Ascending aorta (tissue), 2 donors: Measurements from ENCODE around the gene CFAP54. TPM values are rescaled to one million over a fixed set of nuclear protein-coding genes. Genes with fewer than 3 reads are reported as not detected.

Experiments
- DNase-seq, 2 donors: peaks; one replicate each; pipeline ENCODE4 v3.0.0-alpha.2; 2019; ENCODE audit warnings: low spot score in 2 of 2
- H3K27ac ChIP-seq, 2 donors: fragments of 200-600 bp; sonication (generic); one replicate each; pipeline ENCODE4 v1.5.1; 2016 to 2017; ENCODE audit warnings: mild to moderate bottlenecking in 1 of 2
- H3K27me3 ChIP-seq: fragments of 200-600 bp; sonication (generic); one replicate; pipeline ENCODE4 v1.5.1; 2017
- H3K36me3 ChIP-seq, 2 donors: fragments of 200-600 bp; sonication (generic); one replicate each; pipeline ENCODE4 v1.5.1; 2016
- H3K4me1 ChIP-seq, 2 donors: fragments of 200-600 bp; sonication (generic); one replicate each; pipeline ENCODE4 v1.5.1; 2016 to 2017; ENCODE audit warnings: mild to moderate bottlenecking in 1 of 2
- H3K4me3 ChIP-seq, 2 donors: fragments of 200-600 bp; sonication (generic); one replicate each; pipeline ENCODE4 v1.5.1; 2016 to 2017; ENCODE audit warnings: mild to moderate bottlenecking in 1 of 2
- H3K9me3 ChIP-seq, 2 donors: fragments of 200-600 bp; sonication (generic); one replicate each; pipeline ENCODE4 v1.5.1; 2016
- CTCF ChIP-seq, 3 experiments: fragments of 200-600 bp in 2 of 3; fragments of 450-650 bp in 1 of 3; sonication (generic) in 2 of 3; IDR thresholded peaks; one replicate each; pipeline ENCODE4 v1.5.1; 2016 to 2019; ENCODE audit warnings: antibody characterized with exemption in 3 of 3, mild to moderate bottlenecking in 1 of 3, moderate library complexity in 1 of 3
- intact Hi-C: fragments of 100-400 bp; cut with DNase I; formaldehyde crosslinking; loops from one replicate; pipeline ENCODE4 v1.15.1; 2023
- total RNA-seq: library from RNA; depleted of rRNA; stranded (reverse); fragments of >200 nt; gene quantifications from one replicate; pipeline ENCODE4 v1.1.0, GENCODE V29; 2016

CFAP54 gene
- total RNA-seq, 1 donor from 2014 or later = not detected

- TF ChIP-seq CTCF (IDR thresholded peaks at IDR 0.05) = no peak
- intact Hi-C loops = no loop called here
These were observed 335.5 kb downstream of the CFAP54 start for GRCh38 chr12:96824838-96825236.

GRCh38 chr12:96828169-96828789, 338.9 kb downstream of the CFAP54 start:
- H3K9me3 ChIP-seq = no peaks in the 10 kb centered on the region
- intact Hi-C loops = no loop called here
- DNase-seq = no peak
- H3K4me1 ChIP-seq = no peaks in the 10 kb centered on the region
- H3K36me3 ChIP-seq = no peaks in the 10 kb centered on the region
- H3K4me3 ChIP-seq = no peak overlapping the region
- no peak for TF ChIP-seq CTCF (IDR thresholded peaks at IDR 0.05)
- H3K27ac ChIP-seq = no peak overlapping the region
- H3K27me3 ChIP-seq = no peaks in the 10 kb centered on the region

More at GRCh38 chr12:96824838-96825236, 335.5 kb downstream of the CFAP54 start:
- Histone ChIP-seq H3K4me1 (no peaks in the 10 kb centered on the region), H3K4me3 (no peak overlapping the region), H3K9me3 (no peaks in the 10 kb centered on the region), H3K36me3 (no peaks in the 10 kb centered on the region), H3K27ac (no peak overlapping the region), H3K27me3 (no peaks in the 10 kb centered on the region)
- no peak for DNase-seq

GRCh38 chr12:96829354-96829753, 340.0 kb downstream of the CFAP54 start:
- DNase-seq = no peak
- Histone ChIP-seq H3K4me3 (no peak overlapping the region), H3K27ac (no peak overlapping the region), H3K4me1 (no peaks in the 10 kb centered on the region), H3K36me3 (no peaks in the 10 kb centered on the region), H3K9me3 (no peaks in the 10 kb centered on the region), H3K27me3 (no peaks in the 10 kb centered on the region)
- no peak for TF ChIP-seq CTCF (IDR thresholded peaks at IDR 0.05)
- intact Hi-C loops = no loop called here

GRCh38 chr12:96831346-96831745, 342.0 kb downstream of the CFAP54 start:
- no peaks in the 10 kb centered on the region for H3K27me3 ChIP-seq
- H3K4me3 ChIP-seq = no peak overlapping the region
- no peaks in the 10 kb centered on the region for H3K9me3 ChIP-seq
- TF ChIP-seq CTCF (IDR thresholded peaks at IDR 0.05) = no peak
- no peak overlapping the region for H3K27ac ChIP-seq
- no peak for DNase-seq
- intact Hi-C loops = no loop called here
- no peaks in the 10 kb centered on the region for H3K4me1 ChIP-seq
- H3K36me3 ChIP-seq = no peaks in the 10 kb centered on the region

GRCh38 chr12:96846293-96846692, 356.9 kb downstream of the CFAP54 start:
- DNase-seq = no peak
- H3K36me3 ChIP-seq = no peaks in the 10 kb centered on the region
- no peak overlapping the region for H3K27ac ChIP-seq
- intact Hi-C loops = no loop called here
- H3K9me3 ChIP-seq = no peaks in the 10 kb centered on the region
- no peaks in the 10 kb centered on the region for H3K4me1 ChIP-seq
- no peak overlapping the region for H3K4me3 ChIP-seq
- H3K27me3 ChIP-seq = no peaks in the 10 kb centered on the region
- TF ChIP-seq CTCF (IDR thresholded peaks at IDR 0.05) = no peak

GRCh38 chr12:96850676-96851075, 361.3 kb downstream of the CFAP54 start:
- no peaks in the 10 kb centered on the region for H3K4me1 ChIP-seq

More at GRCh38 chr12:96850676-96851075, 361.3 kb downstream of the CFAP54 start:
- no peak for DNase-seq
- H3K27me3 ChIP-seq = no peaks in the 10 kb centered on the region
- intact Hi-C loops = no loop called here
- no peak overlapping the region for H3K27ac ChIP-seq
- TF ChIP-seq CTCF (IDR thresholded peaks at IDR 0.05) = no peak
- no peaks in the 10 kb centered on the region for H3K9me3 ChIP-seq
- no peaks in the 10 kb centered on the region for H3K36me3 ChIP-seq
- no peak overlapping the region for H3K4me3 ChIP-seq
